Neutrophil (primary cell): ENCODE data around the gene ASMT.
"Not testable (repeated sequence)": the region's sequence is repeated elsewhere in the genome, so short reads cannot be mapped to it uniquely, and the experiment has no call there.

Source experiments
- H3K27ac ChIP-seq: fragments of 200-600 bp; sonication (generic); 2 replicates; pipeline ENCODE4 v1.5.1; 2016; ENCODE audit warnings: mild to moderate bottlenecking, moderate library complexity
- H3K27me3 ChIP-seq: fragments of 200-600 bp; sonication (generic); 2 replicates; pipeline ENCODE4 v1.6.0; 2016; ENCODE audit warnings: mild to moderate bottlenecking
- H3K36me3 ChIP-seq: fragments of 200-600 bp; sonication (generic); 2 replicates; pipeline ENCODE4 v1.5.1; 2017
- H3K4me1 ChIP-seq, 2 experiments: fragments of 200-600 bp in 1 of 2; sonication (generic) in 1 of 2; 1 replicate in 1 of 2; 2 replicates in 1 of 2; pipeline versions ENCODE4 v1.5.1 to v1.6.1; 2013 to 2016; ENCODE audit warnings: low read depth in 1 of 2, low read length in 1 of 2, mild to moderate bottlenecking in 1 of 2, moderate library complexity in 1 of 2; ENCODE audit not compliant: control insufficient read depth in 1 of 2, insufficient read depth in 1 of 2
- H3K4me3 ChIP-seq, 2 experiments: fragments of 200-600 bp in 1 of 2; sonication (generic) in 1 of 2; 1 replicate in 1 of 2; 2 replicates in 1 of 2; pipeline ENCODE4 v1.5.1; 2013 to 2016; ENCODE audit warnings: low read depth in 1 of 2, low read length in 1 of 2, mild to moderate bottlenecking in 1 of 2, moderate library complexity in 1 of 2
- H3K9me3 ChIP-seq: fragments of 200-600 bp; sonication (generic); 2 replicates; pipeline ENCODE4 v1.5.1; 2016
- TF ChIP-seq, protein P1 (sequence below): fragments of 200-600 bp; sonication (generic); IDR thresholded peaks from 2 replicates; pipeline ENCODE4 v1.5.1; 2016; ENCODE audit warnings: antibody characterized with exemption

ASMT gene

DNA sequence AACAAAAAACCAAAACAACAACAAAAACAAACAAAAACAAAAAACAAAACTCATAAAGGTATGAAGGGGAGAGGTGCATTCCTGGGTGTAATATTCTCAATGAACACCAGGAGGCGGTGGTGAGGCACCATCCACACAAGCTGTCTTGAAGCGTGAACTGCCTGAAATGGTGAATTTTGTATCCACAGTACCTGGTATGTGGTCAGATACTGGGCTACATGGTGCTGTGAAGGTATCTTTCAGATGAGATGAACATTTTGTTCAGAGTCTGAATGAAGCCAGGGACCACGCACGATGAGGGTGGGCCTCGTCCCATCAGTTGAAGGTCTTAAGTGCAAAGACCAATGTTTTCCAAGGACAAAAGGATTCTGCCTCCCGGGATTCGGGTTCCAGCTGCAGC lies 58.5 kb downstream of the ASMT start:
- TF ChIP-seq, protein P1, sequence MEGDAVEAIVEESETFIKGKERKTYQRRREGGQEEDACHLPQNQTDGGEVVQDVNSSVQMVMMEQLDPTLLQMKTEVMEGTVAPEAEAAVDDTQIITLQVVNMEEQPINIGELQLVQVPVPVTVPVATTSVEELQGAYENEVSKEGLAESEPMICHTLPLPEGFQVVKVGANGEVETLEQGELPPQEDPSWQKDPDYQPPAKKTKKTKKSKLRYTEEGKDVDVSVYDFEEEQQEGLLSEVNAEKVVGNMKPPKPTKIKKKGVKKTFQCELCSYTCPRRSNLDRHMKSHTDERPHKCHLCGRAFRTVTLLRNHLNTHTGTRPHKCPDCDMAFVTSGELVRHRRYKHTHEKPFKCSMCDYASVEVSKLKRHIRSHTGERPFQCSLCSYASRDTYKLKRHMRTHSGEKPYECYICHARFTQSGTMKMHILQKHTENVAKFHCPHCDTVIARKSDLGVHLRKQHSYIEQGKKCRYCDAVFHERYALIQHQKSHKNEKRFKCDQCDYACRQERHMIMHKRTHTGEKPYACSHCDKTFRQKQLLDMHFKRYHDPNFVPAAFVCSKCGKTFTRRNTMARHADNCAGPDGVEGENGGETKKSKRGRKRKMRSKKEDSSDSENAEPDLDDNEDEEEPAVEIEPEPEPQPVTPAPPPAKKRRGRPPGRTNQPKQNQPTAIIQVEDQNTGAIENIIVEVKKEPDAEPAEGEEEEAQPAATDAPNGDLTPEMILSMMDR: peak; percentile 80
- Histone ChIP-seq H3K4me3 (no peak overlapping the region), H3K36me3 (no peaks in the 10 kb centered on the region), H3K27ac (no peak overlapping the region), H3K27me3 (no peaks in the 10 kb centered on the region), H3K4me1 (no peaks in the 10 kb centered on the region), H3K9me3 (no peaks in the 10 kb centered on the region)

GRCh38 chrX:1676866-1677265 lies 62.0 kb downstream of the ASMT start:
- TF ChIP-seq, protein P1: no peak
- no peaks in the 10 kb centered on the region for H3K9me3 ChIP-seq
- no peaks in the 10 kb centered on the region for H3K36me3 ChIP-seq
- H3K27me3 ChIP-seq: no peaks in the 10 kb centered on the region
- no peaks in the 10 kb centered on the region for H3K4me1 ChIP-seq
- no peak overlapping the region for H3K27ac ChIP-seq
- no peak overlapping the region for H3K4me3 ChIP-seq

- H3K36me3 ChIP-seq: no peaks in the 10 kb centered on the region
- H3K4me1 ChIP-seq: no peaks in the 10 kb centered on the region
- no peaks in the 10 kb centered on the region for H3K27me3 ChIP-seq
- H3K9me3 ChIP-seq: no peaks in the 10 kb centered on the region
- TF ChIP-seq, protein P1: no peak
- no peak overlapping the region for H3K4me3 ChIP-seq
- no peak overlapping the region for H3K27ac ChIP-seq
These were observed 64.4 kb downstream of the ASMT start for GRCh38 chrX:1679238-1679637.

- no peaks in the 10 kb centered on the region for H3K36me3 ChIP-seq
- H3K4me3 ChIP-seq: no peak overlapping the region
- no peaks in the 10 kb centered on the region for H3K27me3 ChIP-seq
- no peak overlapping the region for H3K27ac ChIP-seq
- H3K4me1 ChIP-seq: no peaks in the 10 kb centered on the region
- H3K9me3 ChIP-seq: no peaks in the 10 kb centered on the region
- TF ChIP-seq, protein P1: no peak
These were observed 66.6 kb downstream of the ASMT start for GRCh38 chrX:1681439-1681838.

DNA sequence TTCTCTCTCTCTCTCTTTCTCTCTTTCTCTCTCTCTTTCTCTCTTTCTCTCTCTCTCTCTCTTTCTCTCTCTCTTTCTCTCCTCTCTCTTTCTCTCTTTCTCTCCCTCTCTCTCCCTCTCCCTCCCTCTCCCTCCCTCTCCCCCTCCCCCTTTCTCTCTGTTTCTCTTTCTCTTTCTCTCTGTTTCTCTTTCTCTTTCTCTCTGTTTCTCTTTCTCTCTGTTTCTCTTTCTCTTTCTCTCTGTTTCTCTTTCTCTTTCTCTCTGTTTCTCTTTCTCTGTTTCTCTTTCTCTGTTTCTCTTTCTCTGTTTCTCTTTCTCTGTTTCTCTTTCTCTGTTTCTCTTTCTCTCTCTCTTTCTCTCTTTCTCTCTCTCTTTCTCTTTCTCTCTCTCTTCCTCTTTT lies 67.0 kb downstream of the ASMT start:
- not testable (repeated sequence) for H3K36me3 ChIP-seq, H3K4me1 ChIP-seq, H3K27me3 ChIP-seq, H3K4me3 ChIP-seq, H3K9me3 ChIP-seq, H3K27ac ChIP-seq

DNA sequence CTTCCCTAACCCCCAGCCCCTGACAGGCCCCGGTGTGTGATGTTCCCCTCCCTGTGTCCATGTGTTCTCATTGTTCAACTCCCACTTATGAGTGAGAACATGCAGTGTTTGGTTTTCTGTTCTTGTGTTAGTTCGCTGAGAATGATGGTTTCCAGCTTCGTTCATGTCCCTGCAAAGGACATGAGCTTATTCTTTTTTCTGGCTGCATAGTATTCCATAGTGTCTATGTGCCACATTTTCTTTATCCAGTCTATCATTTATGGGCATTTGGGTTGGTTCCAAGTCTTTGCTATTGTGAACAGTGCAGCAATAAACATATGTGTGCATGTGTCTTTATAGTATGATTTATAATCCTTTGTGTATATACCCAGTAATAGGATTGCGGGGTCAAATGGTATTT lies 67.6 kb downstream of the ASMT start:
- not testable (repeated sequence) for H3K27ac ChIP-seq, H3K27me3 ChIP-seq, H3K36me3 ChIP-seq, H3K9me3 ChIP-seq, H3K4me3 ChIP-seq, H3K4me1 ChIP-seq

DNA sequence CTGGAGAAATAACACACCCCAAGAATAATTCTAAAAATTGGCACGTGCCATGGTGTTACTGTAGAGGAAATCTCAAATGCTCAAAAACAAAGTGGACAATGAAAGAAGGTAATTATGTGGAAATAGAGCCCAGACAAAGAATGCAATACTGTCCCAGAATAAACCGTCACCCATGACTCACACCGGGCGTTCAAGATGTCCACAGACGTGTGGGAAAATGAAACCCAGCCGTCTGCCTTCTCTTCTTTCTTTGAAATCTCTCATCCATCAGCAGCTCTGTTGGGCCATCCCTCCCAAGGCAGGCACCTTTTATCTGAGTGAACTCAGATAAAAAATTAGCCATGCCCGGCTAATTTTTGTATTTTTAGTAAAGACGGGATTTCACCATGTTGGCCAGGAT lies 70.0 kb downstream of the ASMT start:
- not testable (repeated sequence) for H3K27ac ChIP-seq, H3K9me3 ChIP-seq, H3K4me1 ChIP-seq, H3K4me3 ChIP-seq, H3K36me3 ChIP-seq, H3K27me3 ChIP-seq

DNA sequence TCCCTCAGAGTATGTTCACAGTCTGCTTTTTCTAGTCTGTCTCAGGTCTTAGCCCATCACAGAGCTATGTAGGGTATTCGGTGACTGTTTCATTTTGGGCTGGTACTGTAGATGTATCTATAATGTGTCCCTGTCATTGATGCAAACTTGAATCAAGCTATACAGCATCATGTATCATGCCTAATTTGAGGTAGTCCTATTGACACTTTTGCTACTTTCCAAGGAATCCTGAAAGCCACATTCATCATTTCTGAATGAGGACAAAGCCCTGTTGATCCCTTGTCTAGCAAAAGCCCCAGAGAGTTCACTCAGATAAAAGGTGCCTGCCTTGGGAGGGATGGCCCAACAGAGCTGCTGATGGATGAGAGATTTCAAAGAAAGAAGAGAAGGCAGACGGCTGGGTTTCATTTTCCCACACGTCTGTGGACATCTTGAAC lies 70.6 kb downstream of the ASMT start:
- not testable (repeated sequence) for H3K27me3 ChIP-seq, H3K27ac ChIP-seq, H3K4me3 ChIP-seq, H3K9me3 ChIP-seq, H3K36me3 ChIP-seq, H3K4me1 ChIP-seq
